PC-3 (cell line): ENCODE results near the gene DYSF.

ENCODE experiments used
- EZH2 ChIP-seq: fragments of 300-600 bp; sonication (generic); IDR thresholded peaks from one replicate; pipeline ENCODE4 v1.6.1; 2017; ENCODE audit warnings: antibody characterized with exemption, mild to moderate bottlenecking, low read length; ENCODE audit not compliant: unreplicated experiment
- EZH2phosphoT487 ChIP-seq: fragments of 300-600 bp; sonication (generic); IDR thresholded peaks from 2 replicates; pipeline ENCODE4 v1.6.1; 2018; ENCODE audit warnings: mild to moderate bottlenecking, antibody characterized with exemption, low read length, borderline replicate concordance
- TF ChIP-seq, protein P1 (sequence below): fragments of 300-600 bp; sonication (generic); conservative IDR thresholded peaks from 2 replicates; pipeline ENCODE4 v1.5.1; 2017; ENCODE audit warnings: antibody characterized with exemption, low read depth, mild to moderate bottlenecking, low read length

DNA sequence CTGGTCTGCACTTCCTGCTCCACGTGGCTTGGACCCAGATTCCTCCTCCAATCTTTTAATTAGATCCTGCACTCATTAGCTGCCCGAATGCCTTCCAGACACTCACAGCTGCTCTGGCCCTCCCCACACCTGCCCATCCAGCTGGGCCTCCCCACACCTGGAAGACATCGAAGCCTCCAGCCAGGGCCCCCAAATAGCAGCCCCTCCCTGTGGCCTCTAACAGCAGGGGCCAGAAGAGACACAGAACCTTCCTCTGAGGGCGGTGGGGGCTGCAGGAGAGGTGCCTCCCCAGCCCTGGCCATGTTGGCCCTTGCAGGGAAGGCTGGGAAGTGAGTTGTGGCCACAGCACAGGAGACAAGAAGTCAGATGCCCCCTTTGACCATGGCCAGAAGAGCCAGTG, 252.8 kb downstream of the DYSF start:
- no peak for TF ChIP-seq EZH2
- TF ChIP-seq, protein P1, sequence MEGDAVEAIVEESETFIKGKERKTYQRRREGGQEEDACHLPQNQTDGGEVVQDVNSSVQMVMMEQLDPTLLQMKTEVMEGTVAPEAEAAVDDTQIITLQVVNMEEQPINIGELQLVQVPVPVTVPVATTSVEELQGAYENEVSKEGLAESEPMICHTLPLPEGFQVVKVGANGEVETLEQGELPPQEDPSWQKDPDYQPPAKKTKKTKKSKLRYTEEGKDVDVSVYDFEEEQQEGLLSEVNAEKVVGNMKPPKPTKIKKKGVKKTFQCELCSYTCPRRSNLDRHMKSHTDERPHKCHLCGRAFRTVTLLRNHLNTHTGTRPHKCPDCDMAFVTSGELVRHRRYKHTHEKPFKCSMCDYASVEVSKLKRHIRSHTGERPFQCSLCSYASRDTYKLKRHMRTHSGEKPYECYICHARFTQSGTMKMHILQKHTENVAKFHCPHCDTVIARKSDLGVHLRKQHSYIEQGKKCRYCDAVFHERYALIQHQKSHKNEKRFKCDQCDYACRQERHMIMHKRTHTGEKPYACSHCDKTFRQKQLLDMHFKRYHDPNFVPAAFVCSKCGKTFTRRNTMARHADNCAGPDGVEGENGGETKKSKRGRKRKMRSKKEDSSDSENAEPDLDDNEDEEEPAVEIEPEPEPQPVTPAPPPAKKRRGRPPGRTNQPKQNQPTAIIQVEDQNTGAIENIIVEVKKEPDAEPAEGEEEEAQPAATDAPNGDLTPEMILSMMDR: no peak
- TF ChIP-seq EZH2phosphoT487: no peak
